ENCODE measurements around the gene GYPC. TPM values are rescaled to one million over a fixed set of nuclear protein-coding genes. Genes with fewer than 3 reads are reported as not detected.

GYPC gene
- total and polyA plus RNA-seq, 4 donors, result 61.4 to 170 (median 113) TPM

DNA sequence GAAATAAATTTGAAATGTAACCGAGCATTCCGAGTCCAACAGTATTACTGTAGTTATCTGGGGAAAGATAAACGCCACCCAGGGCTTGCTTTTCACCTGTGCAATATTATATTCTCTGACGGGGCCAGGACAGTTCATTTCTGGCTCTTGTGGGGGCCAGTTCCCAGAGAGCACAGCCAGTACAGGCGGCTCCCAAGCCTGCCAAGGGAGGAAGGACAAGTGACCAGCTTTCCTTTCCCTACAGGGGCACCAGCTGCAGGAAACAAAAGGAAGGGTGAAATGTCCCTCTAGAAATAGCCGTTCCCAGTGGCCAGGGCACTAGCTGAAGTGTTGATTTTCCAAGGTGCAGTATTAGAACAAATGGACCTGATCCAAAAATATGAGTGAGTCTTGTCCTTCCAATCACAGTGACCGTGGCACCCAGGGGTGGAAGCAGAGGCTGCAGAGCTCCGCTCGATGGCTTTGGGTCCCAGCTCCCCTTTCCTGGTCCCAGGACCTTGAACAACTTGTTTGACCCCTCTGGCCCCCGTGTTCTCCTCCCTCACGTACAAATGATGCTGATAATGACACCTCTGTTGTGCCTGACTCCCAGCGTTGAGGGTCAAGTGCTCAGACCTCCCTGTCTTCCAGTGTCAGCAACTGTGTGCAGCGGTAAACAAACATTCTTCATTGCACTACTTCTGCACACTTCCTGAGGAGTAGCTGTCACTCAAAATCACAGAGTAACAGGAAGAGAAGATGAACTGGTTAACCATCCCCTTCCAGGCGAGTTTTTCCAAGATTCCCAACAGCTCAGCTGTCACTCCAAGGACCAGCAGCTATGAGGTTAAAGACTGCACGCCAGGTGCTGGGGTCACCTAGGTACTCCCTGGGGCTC lies 40.9 kb downstream of the GYPC start:
- WGBS, 2 donors, result 82% methylated on average over 15 of the region's 15 CpGs
- no peak for ATAC-seq (ENCODE audit: insufficient read depth, low FRiP score)
- no peak for DNase-seq
- H3K4me1 ChIP-seq (ENCODE audit: control insufficient read depth in 5 of 5, insufficient read depth in 5 of 5, low read length in 5 of 5), result peaks cover 3 to 34% (median 13%) of the 10 kb centered on the region in 5 donors
- no peaks in the 10 kb centered on the region for H3K27me3 ChIP-seq (ENCODE audit: control insufficient read depth in 3 of 3, insufficient read depth in 3 of 3, low read length in 2 of 3)
- H3K36me3 ChIP-seq (ENCODE audit: control insufficient read depth in 4 of 4, insufficient read depth in 4 of 4, low read length in 4 of 4), result peaks cover 10 to 42% (median 25%) of the 10 kb centered on the region in 4 donors
- no peak overlapping the region for H3K27ac ChIP-seq (ENCODE audit: low read depth in 1 of 2, low read length in 1 of 2)
- no peak overlapping the region for H3K9ac ChIP-seq (ENCODE audit: insufficient read depth in 1 of 2, low read length in 2 of 2)
- no peak overlapping the region for H3K4me3 ChIP-seq
- TF ChIP-seq, protein P1, sequence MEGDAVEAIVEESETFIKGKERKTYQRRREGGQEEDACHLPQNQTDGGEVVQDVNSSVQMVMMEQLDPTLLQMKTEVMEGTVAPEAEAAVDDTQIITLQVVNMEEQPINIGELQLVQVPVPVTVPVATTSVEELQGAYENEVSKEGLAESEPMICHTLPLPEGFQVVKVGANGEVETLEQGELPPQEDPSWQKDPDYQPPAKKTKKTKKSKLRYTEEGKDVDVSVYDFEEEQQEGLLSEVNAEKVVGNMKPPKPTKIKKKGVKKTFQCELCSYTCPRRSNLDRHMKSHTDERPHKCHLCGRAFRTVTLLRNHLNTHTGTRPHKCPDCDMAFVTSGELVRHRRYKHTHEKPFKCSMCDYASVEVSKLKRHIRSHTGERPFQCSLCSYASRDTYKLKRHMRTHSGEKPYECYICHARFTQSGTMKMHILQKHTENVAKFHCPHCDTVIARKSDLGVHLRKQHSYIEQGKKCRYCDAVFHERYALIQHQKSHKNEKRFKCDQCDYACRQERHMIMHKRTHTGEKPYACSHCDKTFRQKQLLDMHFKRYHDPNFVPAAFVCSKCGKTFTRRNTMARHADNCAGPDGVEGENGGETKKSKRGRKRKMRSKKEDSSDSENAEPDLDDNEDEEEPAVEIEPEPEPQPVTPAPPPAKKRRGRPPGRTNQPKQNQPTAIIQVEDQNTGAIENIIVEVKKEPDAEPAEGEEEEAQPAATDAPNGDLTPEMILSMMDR (IDR thresholded peaks at IDR 0.05; ENCODE audit: control extremely low read depth, extremely low read depth), result no peak
- H3K9me3 ChIP-seq (ENCODE audit: control insufficient read depth in 4 of 4, insufficient read depth in 3 of 4, low read length in 3 of 4), result peaks cover 0 to 5% (median 0%) of the 10 kb centered on the region in 4 donors

DNA sequence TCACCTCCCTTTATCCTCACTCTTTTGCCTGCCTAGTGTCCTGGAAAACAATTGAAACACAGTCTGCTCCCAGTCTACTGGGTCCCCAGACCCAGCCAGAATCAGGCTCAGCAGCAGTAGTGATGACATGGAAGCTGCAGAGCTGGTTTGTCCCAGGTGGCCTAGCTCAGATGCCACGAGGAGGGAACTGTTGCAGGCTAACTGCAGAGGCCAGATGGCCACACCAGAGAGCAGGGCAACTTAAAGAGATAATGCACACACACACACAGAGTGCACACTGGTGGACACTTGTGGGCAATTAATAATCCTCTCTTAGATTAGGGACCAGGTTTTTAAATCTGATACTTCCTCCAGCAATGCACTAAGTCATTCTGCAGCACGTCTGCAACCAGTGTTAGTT lies 42.4 kb downstream of the GYPC start:
- 47 to 67% methylated on average over 2 of the region's 2 CpGs for whole genome bisulfite sequencing, 2 donors
- ATAC-seq (ENCODE audit: insufficient read depth, low FRiP score) (no peak), DNase-seq (no peak)
- TF ChIP-seq, protein P1 (IDR thresholded peaks at IDR 0.05; ENCODE audit: control extremely low read depth, extremely low read depth), result no peak
- no peak overlapping the region for H3K27ac ChIP-seq (ENCODE audit: low read depth in 1 of 2, low read length in 1 of 2)
- no peaks in the 10 kb centered on the region for H3K27me3 ChIP-seq (ENCODE audit: control insufficient read depth in 3 of 3, insufficient read depth in 3 of 3, low read length in 2 of 3)
- no peak overlapping the region for H3K4me3 ChIP-seq
- peaks cover 10 to 38% (median 24%) of the 10 kb centered on the region in 4 donors for H3K36me3 ChIP-seq (ENCODE audit: control insufficient read depth in 4 of 4, insufficient read depth in 4 of 4, low read length in 4 of 4)
- no peak overlapping the region for H3K9ac ChIP-seq (ENCODE audit: insufficient read depth in 1 of 2, low read length in 2 of 2)
- H3K4me1 ChIP-seq (ENCODE audit: control insufficient read depth in 5 of 5, insufficient read depth in 5 of 5, low read length in 5 of 5), result peaks cover 3 to 34% (median 14%) of the 10 kb centered on the region in 5 donors
- H3K9me3 ChIP-seq (ENCODE audit: control insufficient read depth in 4 of 4, insufficient read depth in 3 of 4, low read length in 3 of 4), result peaks cover 0 to 5% (median 0%) of the 10 kb centered on the region in 4 donors

DNA sequence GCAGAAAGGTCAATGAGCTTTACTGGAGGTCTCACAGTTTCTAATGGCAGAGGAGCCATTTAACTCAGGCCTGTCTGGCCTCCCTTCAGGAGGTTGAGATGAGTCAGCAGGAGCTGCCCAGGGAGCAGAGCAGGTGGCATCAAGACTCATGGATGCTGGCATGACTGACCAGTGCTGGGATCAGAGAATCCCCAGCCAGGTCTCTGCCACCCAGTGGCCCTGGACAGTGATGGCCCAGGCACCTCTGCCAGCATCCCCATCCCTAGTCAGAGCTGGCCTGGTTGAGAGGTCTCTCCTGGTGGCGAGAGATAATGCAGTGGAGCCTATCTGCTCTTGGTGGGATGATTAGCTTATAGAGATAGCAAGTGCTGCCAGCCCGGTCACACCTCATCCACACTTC lies 43.1 kb downstream of the GYPC start:
- peaks cover 9 to 34% (median 19%) of the 10 kb centered on the region in 4 donors for H3K36me3 ChIP-seq (ENCODE audit: control insufficient read depth in 4 of 4, insufficient read depth in 4 of 4, low read length in 4 of 4)
- TF ChIP-seq, protein P1 (IDR thresholded peaks at IDR 0.05; ENCODE audit: control extremely low read depth, extremely low read depth), result no peak
- H3K4me3 ChIP-seq, result no peak overlapping the region
- H3K9ac ChIP-seq (ENCODE audit: insufficient read depth in 1 of 2, low read length in 2 of 2), result no peak overlapping the region
- H3K27me3 ChIP-seq (ENCODE audit: control insufficient read depth in 3 of 3, insufficient read depth in 3 of 3, low read length in 2 of 3), result no peaks in the 10 kb centered on the region
- DNase-seq (no peak), ATAC-seq (ENCODE audit: insufficient read depth, low FRiP score) (no peak)
- peaks cover 3 to 34% (median 16%) of the 10 kb centered on the region in 5 donors for H3K4me1 ChIP-seq (ENCODE audit: control insufficient read depth in 5 of 5, insufficient read depth in 5 of 5, low read length in 5 of 5)
- 79 to 99% methylated on average over 2 of the region's 2 CpGs for WGBS, 2 donors
- H3K9me3 ChIP-seq (ENCODE audit: control insufficient read depth in 4 of 4, insufficient read depth in 3 of 4, low read length in 3 of 4), result no peaks in the 10 kb centered on the region
- no peak overlapping the region for H3K27ac ChIP-seq (ENCODE audit: low read depth in 1 of 2, low read length in 1 of 2)
